IMR-90 (cell line): ENCODE results near the gene ELP2. TPM values are rescaled to one million over a fixed set of nuclear protein-coding genes. Genes with fewer than 3 reads are reported as not detected.

Experiments used
- ATAC-seq: fragments of 200-7000 bp; cut with Tn5 transposase; 2 replicates; pipeline ENCODE4 v1.9.1; 2020; ENCODE audit warnings: low read depth, mild to moderate bottlenecking, moderate library complexity
- BruUV-seq: library from RNA; stranded (reverse); fragments of 400-500 nt; replicated peaks from 2 replicates; lab custom pipeline; 2021; lab: Mats Ljungman, UMichigan
- CTCF ChIA-PET: fragments of 300-600 bp; formaldehyde crosslinking; extraction: SDS; loops from one replicate; lab custom pipeline; 2021; ENCODE audit warnings: antibody characterized with exemption; lab: Yijun Ruan, JAX
- POLR2A ChIA-PET: fragments of 300-600 bp; sonication (Branson Sonifier 250); formaldehyde crosslinking; loops from one replicate; lab custom pipeline; 2022; ENCODE audit warnings: antibody characterized with exemption; ENCODE audit not compliant: unreplicated experiment; lab: Charles Lee
- DNase-seq: peaks from one replicate; pipeline ENCODE4 v3.0.0; 2013
- H2AFZ ChIP-seq: replicated peaks from 2 replicates; pipeline ENCODE3; 2013; ENCODE audit warnings: low read length, mild to moderate bottlenecking; ENCODE audit not compliant: poor library complexity
- H2AK5ac ChIP-seq: 2 replicates; pipeline ENCODE4 v1.6.1; 2013; ENCODE audit warnings: low read depth, low read length, inconsistent platforms
- H2AK9ac ChIP-seq: replicated peaks from 2 replicates; pipeline ENCODE3; 2013; ENCODE audit warnings: mild to moderate bottlenecking, low read depth, low read length, moderate library complexity; ENCODE audit not compliant: poor library complexity
- H2BK120ac ChIP-seq: 2 replicates; pipeline ENCODE4 v1.6.1; 2013; ENCODE audit warnings: low read depth, low read length, inconsistent platforms
- H2BK15ac ChIP-seq: 3 replicates; pipeline ENCODE4 v1.6.1; 2013; ENCODE audit warnings: low read depth, low read length, inconsistent platforms
- H2BK20ac ChIP-seq: 2 replicates; pipeline ENCODE4 v1.6.1; 2013; ENCODE audit warnings: low read depth, mild to moderate bottlenecking, inconsistent platforms, low read length, moderate library complexity
- H2BK5ac ChIP-seq: 2 replicates; pipeline ENCODE4 v1.6.1; 2013; ENCODE audit warnings: mild to moderate bottlenecking, low read depth, low read length, inconsistent platforms; ENCODE audit not compliant: poor library complexity, severe bottlenecking
- H3K14ac ChIP-seq: replicated peaks from 2 replicates; pipeline ENCODE4 v1.6.1; 2013; ENCODE audit warnings: low read depth, low read length, inconsistent platforms
- H3K18ac ChIP-seq: 2 replicates; pipeline ENCODE4 v1.6.1; 2013; ENCODE audit warnings: low read depth, low read length, control low read depth
- H3K23ac ChIP-seq: 2 replicates; pipeline ENCODE4 v1.6.1; 2013; ENCODE audit warnings: low read depth, low read length, inconsistent platforms
- H3K27ac ChIP-seq: 2 replicates; pipeline ENCODE4 v1.5.1; 2013; ENCODE audit warnings: mild to moderate bottlenecking, control low read depth, low read length; ENCODE audit not compliant: insufficient read depth
- H3K27me3 ChIP-seq: 2 replicates; pipeline ENCODE4 v1.6.1; 2013; ENCODE audit warnings: low read length; ENCODE audit not compliant: control insufficient read depth, insufficient read depth
- H3K36me3 ChIP-seq: 2 replicates; pipeline ENCODE4 v1.6.1; 2013; ENCODE audit warnings: low read length, mixed read lengths; ENCODE audit not compliant: control insufficient read depth, insufficient read depth
- H3K4ac ChIP-seq: 2 replicates; pipeline ENCODE4 v1.6.1; 2013; ENCODE audit warnings: low read depth, low read length, inconsistent platforms
- H3K4me1 ChIP-seq: 2 replicates; pipeline ENCODE4 v1.6.1; 2013; ENCODE audit warnings: low read length, mixed read lengths; ENCODE audit not compliant: control insufficient read depth, insufficient read depth
- H3K4me2 ChIP-seq: 2 replicates; pipeline ENCODE4 v1.6.1; 2013; ENCODE audit warnings: low read depth, mild to moderate bottlenecking, control low read depth, low read length, moderate library complexity
- H3K4me3 ChIP-seq: 2 replicates; pipeline ENCODE4 v1.5.1; 2013; ENCODE audit warnings: low read depth, mild to moderate bottlenecking, control low read depth, low read length, moderate library complexity; ENCODE audit not compliant: insufficient read depth
- H3K56ac ChIP-seq: 2 replicates; pipeline ENCODE4 v1.6.1; 2013; ENCODE audit warnings: low read length, inconsistent platforms; ENCODE audit not compliant: insufficient read depth; ENCODE audit errors: extremely low read depth
- H3K79me1 ChIP-seq, 2 experiments: 2 replicates each; pipeline ENCODE4 v1.6.1; 2013; ENCODE audit warnings: low read length in 2 of 2, inconsistent platforms in 1 of 2, low read depth in 1 of 2
- H3K9ac ChIP-seq: 2 replicates; pipeline ENCODE4 v1.6.1; 2013; ENCODE audit warnings: low read depth, low read length, control low read depth
- H3K9me1 ChIP-seq: 2 replicates; pipeline ENCODE4 v1.6.1; 2013; ENCODE audit warnings: low read length, inconsistent platforms; ENCODE audit not compliant: insufficient read depth
- H3K9me3 ChIP-seq: 2 replicates; pipeline ENCODE4 v1.6.1; 2013; ENCODE audit warnings: low read length; ENCODE audit not compliant: control insufficient read depth, insufficient read depth
- H4K20me1 ChIP-seq: 2 replicates; pipeline ENCODE4 v1.6.1; 2013; ENCODE audit warnings: low read length, inconsistent platforms; ENCODE audit not compliant: insufficient read depth
- H4K5ac ChIP-seq: 2 replicates; pipeline ENCODE4 v1.6.1; 2013; ENCODE audit warnings: mild to moderate bottlenecking, low read depth, low read length, control low read depth
- H4K8ac ChIP-seq, 2 experiments: 2 replicates each; pipeline ENCODE4 v1.6.1; 2013; ENCODE audit warnings: low read depth in 2 of 2, low read length in 2 of 2, control low read depth in 1 of 2, inconsistent platforms in 1 of 2
- H4K91ac ChIP-seq: 2 replicates; pipeline ENCODE4 v1.6.1; 2013; ENCODE audit warnings: low read depth, low read length, inconsistent platforms; ENCODE audit not compliant: insufficient read depth
- CHD1 ChIP-seq: IDR thresholded peaks from 2 replicates; pipeline ENCODE4 v1.6.1; 2012; ENCODE audit warnings: low read depth, low read length, improper control_type of control experiment
- CTCF ChIP-seq: conservative IDR thresholded peaks from 2 replicates; pipeline ENCODE4 v1.5.1; 2012; ENCODE audit warnings: mild to moderate bottlenecking, low read depth, low read length, improper control_type of control experiment
- MAZ ChIP-seq: IDR thresholded peaks from 2 replicates; pipeline ENCODE4 v1.6.1; 2012; ENCODE audit warnings: low read depth, mild to moderate bottlenecking, low read length, improper control_type of control experiment, moderate library complexity, borderline replicate concordance
- USF2 ChIP-seq: fragments of 150-350 bp; IDR thresholded peaks from 2 replicates; pipeline ENCODE4 v1.6.1; 2017; ENCODE audit warnings: mild to moderate bottlenecking, antibody characterized with exemption, low read length, low read depth
- WGBS, 2 experiments: methylation state at CpG; one replicate each; pipeline versions ENCODE4 v1.1.5 to v1.1.7; 2013; ENCODE audit warnings: missing lambda C conversion rate in 2 of 2; ENCODE audit not compliant: insufficient read length in 1 of 2; ENCODE audit errors: extremely low coverage in 2 of 2; 5-methylcytosine and 5-hydroxymethylcytosine counted together
- dilution Hi-C: fragments of 300-500 bp; cut with HindIII; formaldehyde crosslinking; loops from one replicate; pipeline ENCODE4 v1.14.3; 2018; ENCODE audit warnings: low sequenced_read_pairs; ENCODE audit not compliant: unreplicated experiment
- in situ Hi-C: fragments of 300-500 bp; cut with MboI; formaldehyde crosslinking; loops from 3 replicates; pipeline ENCODE4 v1.14.3; 2019; ENCODE audit warnings: low sequenced_read_pairs, inconsistent platforms, mixed read lengths
- intact Hi-C: fragments of 100-400 bp; cut with micrococcal nuclease; formaldehyde crosslinking; loops from 2 replicates; pipeline ENCODE4 v1.10.0; 2022
- polyA plus RNA-seq, 3 experiments: library from polyadenylated mRNA; depleted of rRNA; stranded (reverse); fragments of >200 nt; gene quantifications; 2 replicates each; pipeline ENCODE4 v1.2.3, GENCODE V29; 2012; ENCODE audit warnings: low replicate concordance in 1 of 3
- total RNA-seq: library from RNA; depleted of rRNA; stranded (reverse); fragments of >200 nt; gene quantifications from 2 replicates; pipeline ENCODE4 v1.2.3, GENCODE V29; 2012

ELP2 gene
- total and polyA plus RNA-seq, 2 of the 4 experiments (the other 2 are of a cell fraction) = 48.1 to 161 TPM

- intact Hi-C loops = no loop called here
- no peaks in the 10 kb centered on the region for H3K9me1 ChIP-seq
- no peak for ATAC-seq
These were observed 41.4 kb upstream of the ELP2 start for GRCh38 chr18:36088256-36088655.

More at GRCh38 chr18:36088256-36088655, 41.4 kb upstream of the ELP2 start:
- no peak overlapping the region for H3K4me2 ChIP-seq
- H2AFZ ChIP-seq = no peak overlapping the region
- H4K8ac ChIP-seq = no peak overlapping the region
- no CpG with 5 or more reads among the region's 2 CpGs for WGBS, 2 experiments
- H3K56ac ChIP-seq = no peak overlapping the region
- no peak overlapping the region for H3K4me3 ChIP-seq
- ChIA-PET POLR2A (no interaction called here), CTCF (no interaction called here)
- no peak overlapping the region for H3K9ac ChIP-seq
- TF ChIP-seq CHD1 (no peak), USF2 (no peak), CTCF (no peak), MAZ (no peak)
- no peaks in the 10 kb centered on the region; the same call in 1 of the 2 replicates for H3K9me3 ChIP-seq
- no peak overlapping the region for H4K91ac ChIP-seq
- H3K14ac ChIP-seq = no peak overlapping the region
- H2BK15ac ChIP-seq = no peak overlapping the region
- H3K4me1 ChIP-seq = no peaks in the 10 kb centered on the region
- no peak overlapping the region for H2BK5ac ChIP-seq
- no peaks in the 10 kb centered on the region for H4K20me1 ChIP-seq
- H3K27me3 ChIP-seq = no peaks in the 10 kb centered on the region
- H2AK5ac ChIP-seq = no peak overlapping the region
- no peaks in the 10 kb centered on the region for H3K36me3 ChIP-seq
- no peak overlapping the region for H3K23ac ChIP-seq
- no peak overlapping the region for H2BK20ac ChIP-seq
- BruUV-seq = no TSS peak
- H3K4ac ChIP-seq = no peak overlapping the region
- DNase-seq = no peak
- no peak overlapping the region for H4K5ac ChIP-seq
- no peak overlapping the region for H3K27ac ChIP-seq
- no peak overlapping the region for H3K18ac ChIP-seq
- H3K79me1 ChIP-seq = no peaks in the 10 kb centered on the region
- no peak overlapping the region for H2AK9ac ChIP-seq
- dilution Hi-C loops (no loop called here), in situ Hi-C loops (no loop called here)
- H2BK120ac ChIP-seq = no peak overlapping the region
